Activated T-helper 1 cell treated with anti-CD3 and anti-CD28 coated beads, Interleukin-12 subunit alpha, Interleukin-12 subunit beta, Interleukin-2, Interleukin-4 antibody, amounts not matched to agents 30 ng/mL and 10 ng/mL and 1 ng/mL, durations not matched to agents 14 hours and 24 hours and 36 hours (primary cell): ENCODE results near the gene TEAD1. TPM values are rescaled to one million over a fixed set of nuclear protein-coding genes. Genes with fewer than 3 reads are reported as not detected.
"Not testable (repeated sequence)": the region's sequence is repeated elsewhere in the genome, so short reads cannot be mapped to it uniquely, and the experiment has no call there.

Source experiments
- DNase-seq: peaks from one replicate; pipeline ENCODE4 v3.0.0; 2021; ENCODE audit warnings: low spot score
- H3K27ac Mint-ChIP-seq: one replicate; pipeline ENCODE4 v1.8.0; 2021; ENCODE audit warnings: mild to moderate bottlenecking, mixed read lengths
- H3K27me3 Mint-ChIP-seq: one replicate; pipeline ENCODE4 v1.8.0; 2022; ENCODE audit warnings: mild to moderate bottlenecking, moderate library complexity, mixed read lengths; ENCODE audit not compliant: insufficient read depth
- H3K36me3 Mint-ChIP-seq: one replicate; pipeline ENCODE4 v1.8.0; 2021; ENCODE audit warnings: low read depth, mixed read lengths
- H3K4me1 Mint-ChIP-seq: one replicate; pipeline ENCODE4 v1.8.0; 2021; ENCODE audit warnings: low read depth, mixed read lengths
- H3K4me3 Mint-ChIP-seq: one replicate; pipeline ENCODE4 v1.8.0; 2021; ENCODE audit warnings: mild to moderate bottlenecking, moderate library complexity, mixed read lengths
- H3K9me3 Mint-ChIP-seq: one replicate; pipeline ENCODE4 v1.8.0; 2021; ENCODE audit warnings: mixed read lengths
- intact Hi-C: fragments of 100-400 bp; cut with micrococcal nuclease; formaldehyde crosslinking; loops from one replicate; pipeline ENCODE4 v1.15.1; 2024
- total RNA-seq: library from RNA; stranded (reverse); gene quantifications from 2 replicates; pipeline ENCODE4 v1.2.3, GENCODE V29; 2022

TEAD1 gene
- total RNA-seq, 1 donor from 2014 or later, result 0.41 TPM

GRCh38 chr11:12745787-12746186 is 71.6 kb downstream of the TEAD1 start:
- Mint-ChIP-seq H3K27me3 (peaks cover 11% of the 10 kb centered on the region), H3K4me1 (no peaks in the 10 kb centered on the region), H3K27ac (no peak overlapping the region), H3K4me3 (no peak overlapping the region), H3K9me3 (no peaks in the 10 kb centered on the region), H3K36me3 (no peaks in the 10 kb centered on the region)
- intact Hi-C loops, result no loop called here
- DNase-seq, result no peak

- no peak overlapping the region for H3K4me3 Mint-ChIP-seq
- H3K27me3 Mint-ChIP-seq, result peaks cover 11% of the 10 kb centered on the region
- no peaks in the 10 kb centered on the region for H3K4me1 Mint-ChIP-seq
- H3K36me3 Mint-ChIP-seq, result no peaks in the 10 kb centered on the region
- H3K9me3 Mint-ChIP-seq, result no peaks in the 10 kb centered on the region
- DNase-seq, result no peak
- intact Hi-C loops, result no loop called here
- no peak overlapping the region for H3K27ac Mint-ChIP-seq
Observed at GRCh38 chr11:12746593-12747097, 72.4 kb downstream of the TEAD1 start.

- no peaks in the 10 kb centered on the region for H3K9me3 Mint-ChIP-seq
- intact Hi-C loops, result no loop called here
- no peaks in the 10 kb centered on the region for H3K36me3 Mint-ChIP-seq
Observed at GRCh38 chr11:12748561-12748960, 74.3 kb downstream of the TEAD1 start.

DNA sequence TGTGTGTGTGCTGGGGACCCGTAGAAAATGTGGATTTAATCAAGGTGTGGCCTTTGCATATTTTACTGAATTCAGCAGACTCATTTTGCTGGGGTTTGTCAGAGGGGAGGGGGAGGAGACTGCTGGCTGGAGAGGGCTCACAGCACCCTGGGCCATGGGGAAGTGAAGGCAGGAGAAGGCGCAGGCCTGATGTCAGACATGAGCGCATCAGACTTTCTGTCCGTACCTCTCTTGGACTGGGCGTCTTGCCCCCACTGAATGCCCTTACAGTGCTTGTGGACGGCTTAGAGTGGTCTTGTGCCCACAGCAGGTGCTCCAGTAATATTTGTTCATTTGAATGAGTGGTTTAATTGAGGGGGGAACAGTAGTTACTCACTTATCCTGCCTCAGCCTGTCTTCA is 75.2 kb downstream of the TEAD1 start:
- DNase-seq, result no peak
- no peaks in the 10 kb centered on the region for H3K4me1 Mint-ChIP-seq
- no peaks in the 10 kb centered on the region for H3K9me3 Mint-ChIP-seq
- H3K27ac Mint-ChIP-seq, result no peak overlapping the region
- H3K4me3 Mint-ChIP-seq, result no peak overlapping the region
- no peaks in the 10 kb centered on the region for H3K36me3 Mint-ChIP-seq
- H3K27me3 Mint-ChIP-seq, result peaks cover 10% of the 10 kb centered on the region
- intact Hi-C loops, result no loop called here

More at GRCh38 chr11:12748561-12748960, 74.3 kb downstream of the TEAD1 start:
- no peak overlapping the region for H3K27ac Mint-ChIP-seq
- DNase-seq, result no peak
- no peak overlapping the region for H3K4me3 Mint-ChIP-seq
- peaks cover 9% of the 10 kb centered on the region for H3K27me3 Mint-ChIP-seq
- H3K4me1 Mint-ChIP-seq, result no peaks in the 10 kb centered on the region

GRCh38 chr11:12750181-12750580 is 76.0 kb downstream of the TEAD1 start:
- Mint-ChIP-seq H3K27me3 (peaks cover 8% of the 10 kb centered on the region), H3K36me3 (no peaks in the 10 kb centered on the region)
- intact Hi-C loops, result no loop called here

DNA sequence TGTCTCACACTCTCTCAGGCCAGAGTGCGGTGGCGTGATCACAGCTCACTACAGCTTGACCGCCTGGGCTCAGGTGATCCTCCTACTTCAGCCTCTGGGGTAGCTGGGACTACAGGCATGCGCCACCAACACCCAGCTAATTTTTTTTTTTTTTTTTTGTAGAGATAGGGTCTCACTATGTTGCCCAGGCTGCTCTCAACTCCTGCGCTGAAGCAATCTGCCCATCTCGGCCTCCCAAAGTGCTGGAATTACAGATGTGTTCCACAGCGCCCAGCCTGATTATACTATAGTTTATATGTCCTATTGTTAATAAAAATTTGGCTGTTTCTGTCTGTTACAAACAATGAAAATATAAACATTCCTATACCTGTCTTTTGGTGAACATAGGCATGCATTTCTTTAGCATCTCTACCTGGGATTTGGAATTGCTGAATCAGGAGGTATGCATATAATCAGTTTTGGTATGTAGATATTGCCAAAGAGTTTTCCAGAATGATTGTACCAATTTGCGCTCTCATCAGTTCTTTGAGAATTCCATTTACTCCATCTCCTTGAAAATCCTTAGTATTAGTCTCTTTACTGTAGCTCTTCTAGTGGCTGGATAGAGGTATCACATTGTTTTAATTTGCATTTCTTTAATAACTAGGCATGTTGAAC is 78.8 kb downstream of the TEAD1 start:
- intact Hi-C loops, result no loop called here
- Mint-ChIP-seq H3K27me3 (peaks cover 11% of the 10 kb centered on the region), H3K4me1 (no peaks in the 10 kb centered on the region), H3K36me3 (no peaks in the 10 kb centered on the region), H3K27ac (no peak overlapping the region), H3K9me3 (no peaks in the 10 kb centered on the region), H3K4me3 (no peak overlapping the region)
- DNase-seq, result no peak

More at GRCh38 chr11:12750181-12750580, 76.0 kb downstream of the TEAD1 start:
- no peaks in the 10 kb centered on the region for H3K4me1 Mint-ChIP-seq
- H3K4me3 Mint-ChIP-seq, result no peak overlapping the region
- DNase-seq, result no peak
- H3K27ac Mint-ChIP-seq, result no peak overlapping the region
- no peaks in the 10 kb centered on the region for H3K9me3 Mint-ChIP-seq

- Mint-ChIP-seq H3K4me1 (no peaks in the 10 kb centered on the region), H3K36me3 (no peaks in the 10 kb centered on the region)
- intact Hi-C loops, result no loop called here
Observed at GRCh38 chr11:12754021-12754420, 79.8 kb downstream of the TEAD1 start.

DNA sequence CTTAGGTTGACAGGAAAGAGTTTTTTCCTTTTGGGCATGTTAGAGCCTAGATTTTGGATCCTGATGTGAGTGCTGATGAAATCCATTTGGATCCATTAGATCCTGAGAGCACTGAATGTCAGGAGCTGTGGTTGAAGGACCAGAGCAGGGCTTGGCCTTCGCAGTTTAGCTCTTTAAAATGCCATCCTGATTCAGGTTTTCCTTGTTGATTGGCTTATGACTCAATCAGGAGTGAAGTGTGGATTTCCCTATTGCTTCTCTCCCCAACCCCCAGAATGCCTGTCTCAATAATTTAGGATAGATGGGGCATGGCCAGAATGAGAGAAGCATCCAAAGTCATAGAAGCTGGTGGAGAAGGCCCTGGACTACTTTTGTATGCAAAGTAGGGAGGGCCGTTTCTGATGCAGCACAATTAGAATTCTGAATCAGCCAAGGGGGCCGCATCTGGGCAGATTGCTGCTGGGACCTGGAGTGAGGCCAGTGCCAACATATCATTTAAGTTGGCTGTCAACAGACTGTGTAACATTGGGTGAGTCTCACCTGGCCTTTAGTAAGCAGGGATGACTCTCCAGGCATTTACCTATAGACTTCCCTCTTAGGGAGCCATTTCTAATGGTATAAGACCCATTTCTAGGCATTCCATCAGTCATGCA is 80.5 kb downstream of the TEAD1 start:
- H3K9me3 Mint-ChIP-seq, result no peaks in the 10 kb centered on the region
- peaks cover 11% of the 10 kb centered on the region for H3K27me3 Mint-ChIP-seq
- intact Hi-C loops, result no loop called here
- DNase-seq, result no peak
- no peaks in the 10 kb centered on the region for H3K36me3 Mint-ChIP-seq
- no peaks in the 10 kb centered on the region for H3K4me1 Mint-ChIP-seq
- H3K27ac Mint-ChIP-seq, result no peak overlapping the region
- no peak overlapping the region for H3K4me3 Mint-ChIP-seq

More at GRCh38 chr11:12754021-12754420, 79.8 kb downstream of the TEAD1 start:
- no peak overlapping the region for H3K27ac Mint-ChIP-seq
- no peaks in the 10 kb centered on the region for H3K9me3 Mint-ChIP-seq
- no peak overlapping the region for H3K4me3 Mint-ChIP-seq
- H3K27me3 Mint-ChIP-seq, result peaks cover 8% of the 10 kb centered on the region
- no peak for DNase-seq

DNA sequence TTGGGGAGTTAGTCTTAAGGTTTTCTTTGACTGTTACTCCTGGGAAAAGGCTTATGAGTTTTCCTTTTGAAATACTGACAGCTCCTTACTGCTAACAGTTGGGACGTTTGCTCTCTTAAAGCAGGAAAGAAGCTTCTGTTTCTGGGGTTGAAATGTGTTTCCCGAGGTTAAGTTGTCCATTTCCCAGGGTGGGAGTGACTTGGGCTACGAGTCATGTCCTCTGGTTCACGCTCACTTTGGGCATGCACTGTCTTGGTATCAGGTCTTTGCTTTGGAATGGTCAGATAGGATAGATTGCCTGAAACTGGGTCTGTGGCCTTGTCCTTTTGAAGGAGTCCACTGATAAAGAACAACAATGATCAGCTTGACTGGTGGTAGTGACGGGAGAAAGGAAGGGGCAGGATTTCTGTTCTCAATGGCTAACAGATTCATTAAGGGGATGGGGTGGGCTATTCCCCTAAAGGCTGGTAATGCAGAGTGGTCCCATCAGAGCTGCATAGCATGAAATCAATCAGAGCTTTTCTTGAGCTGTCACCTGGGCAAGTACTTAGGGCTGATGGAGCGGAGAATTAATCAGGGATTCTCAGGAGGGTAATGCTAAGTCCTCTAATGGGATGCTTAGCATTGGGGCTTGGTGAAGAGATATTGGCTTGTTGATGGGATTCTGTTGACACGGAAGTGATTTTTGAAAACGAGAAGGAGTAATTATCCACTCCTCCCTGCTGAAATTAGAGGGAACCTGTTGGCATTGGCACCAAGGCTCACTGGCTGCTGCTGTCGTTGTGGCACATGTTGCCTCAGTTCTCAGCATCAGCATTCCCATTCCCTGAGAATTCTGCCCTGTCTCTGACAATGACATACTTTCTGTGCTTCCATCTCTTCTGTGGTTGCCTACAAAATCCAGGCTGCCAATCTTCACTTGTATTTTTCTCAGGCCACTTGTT is 81.6 kb downstream of the TEAD1 start:
- no peaks in the 10 kb centered on the region for H3K36me3 Mint-ChIP-seq

DNA sequence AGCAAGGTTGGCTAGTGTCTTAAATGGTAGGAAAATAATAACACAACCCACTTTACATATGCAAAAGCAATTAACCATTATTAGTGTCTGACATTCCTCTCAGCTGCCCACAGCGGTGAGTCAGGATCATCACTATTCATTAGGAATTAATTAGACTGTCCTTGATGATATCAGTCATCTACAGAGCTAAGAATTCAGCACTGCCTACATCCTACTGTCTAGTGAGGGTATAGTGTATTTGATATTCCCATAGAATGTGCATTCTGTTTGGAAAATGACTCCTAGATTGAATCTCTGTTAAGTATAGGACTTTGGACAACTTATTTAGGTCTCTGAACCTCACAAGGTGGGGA is 82.2 kb downstream of the TEAD1 start:
- no peaks in the 10 kb centered on the region for H3K9me3 Mint-ChIP-seq
- H3K4me1 Mint-ChIP-seq, result no peaks in the 10 kb centered on the region
- no peak overlapping the region for H3K27ac Mint-ChIP-seq
- no peak for DNase-seq
- no peak overlapping the region for H3K4me3 Mint-ChIP-seq
- no peaks in the 10 kb centered on the region for H3K36me3 Mint-ChIP-seq
- intact Hi-C loops, result no loop called here
- H3K27me3 Mint-ChIP-seq, result peaks cover 11% of the 10 kb centered on the region

More for the DNA sequence above, 81.6 kb downstream of the TEAD1 start:
- H3K27ac Mint-ChIP-seq, result no peak overlapping the region
- no peak for DNase-seq
- H3K4me1 Mint-ChIP-seq, result no peaks in the 10 kb centered on the region
- intact Hi-C loops, result no loop called here
- no peaks in the 10 kb centered on the region for H3K9me3 Mint-ChIP-seq
- no peak overlapping the region for H3K4me3 Mint-ChIP-seq
- H3K27me3 Mint-ChIP-seq, result peaks cover 11% of the 10 kb centered on the region

GRCh38 chr11:12756867-12757266 is 82.6 kb downstream of the TEAD1 start:
- Mint-ChIP-seq H3K9me3 (no peaks in the 10 kb centered on the region), H3K36me3 (no peaks in the 10 kb centered on the region), H3K27ac (no peak overlapping the region), H3K4me3 (no peak overlapping the region), H3K27me3 (peaks cover 11% of the 10 kb centered on the region), H3K4me1 (no peaks in the 10 kb centered on the region)
- no peak for DNase-seq
- intact Hi-C loops, result no loop called here

GRCh38 chr11:12757416-12757815 is 83.2 kb downstream of the TEAD1 start:
- no peak overlapping the region for H3K27ac Mint-ChIP-seq
- H3K27me3 Mint-ChIP-seq, result peaks cover 11% of the 10 kb centered on the region
- no peak for DNase-seq
- H3K4me1 Mint-ChIP-seq, result no peaks in the 10 kb centered on the region
- no peaks in the 10 kb centered on the region for H3K36me3 Mint-ChIP-seq
- H3K9me3 Mint-ChIP-seq, result no peaks in the 10 kb centered on the region
- no peak overlapping the region for H3K4me3 Mint-ChIP-seq
- intact Hi-C loops, result no loop called here

- not testable (repeated sequence) for H3K4me1 Mint-ChIP-seq, H3K4me3 Mint-ChIP-seq
Observed at GRCh38 chr11:12758117-12758516, 83.9 kb downstream of the TEAD1 start.

More at GRCh38 chr11:12758117-12758516, 83.9 kb downstream of the TEAD1 start:
- H3K36me3 Mint-ChIP-seq, DNase-seq, H3K9me3 Mint-ChIP-seq, H3K27ac Mint-ChIP-seq, intact Hi-C loops: not testable (repeated sequence)
- H3K27me3 Mint-ChIP-seq, result peaks cover 11% of the 10 kb centered on the region
